ENCODE results near the gene RNU5D-1. TPM values are rescaled to one million over a fixed set of nuclear protein-coding genes. Genes with fewer than 3 reads are reported as not detected.

The RNU5D-1 gene
- total RNA-seq, 1 donor from 2014 or later, result not detected

- Histone ChIP-seq H3K36me3 (ENCODE audit: control insufficient read depth in 3 of 3, insufficient read depth in 3 of 3, low read length in 3 of 3) (no peaks in the 10 kb centered on the region), H3K27me3 (ENCODE audit: control insufficient read depth in 3 of 3, insufficient read depth in 3 of 3, low read length in 3 of 3) (no peaks in the 10 kb centered on the region), H3K9ac (ENCODE audit: low read depth in 1 of 3, low read length in 3 of 3) (no peak overlapping the region), H3K9me3 (ENCODE audit: control insufficient read depth in 3 of 3, low read length in 3 of 3) (no peaks in the 10 kb centered on the region), H3K4me1 (ENCODE audit: control insufficient read depth in 3 of 3, insufficient read depth in 3 of 3, low read length in 3 of 3) (no peaks in the 10 kb centered on the region), H3K4me3 (ENCODE audit: low read length in 3 of 3) (no peak overlapping the region), H3K27ac (ENCODE audit: low read depth, low read length) (no peak overlapping the region)
Observed at GRCh38 chr1:44693159-44693558, 37.8 kb downstream of the RNU5D-1 start.

- no peaks in the 10 kb centered on the region for H3K4me1 ChIP-seq (ENCODE audit: control insufficient read depth in 3 of 3, insufficient read depth in 3 of 3, low read length in 3 of 3)
- H3K4me3 ChIP-seq (ENCODE audit: low read length in 3 of 3), result no peak overlapping the region
- no peaks in the 10 kb centered on the region for H3K27me3 ChIP-seq (ENCODE audit: control insufficient read depth in 3 of 3, insufficient read depth in 3 of 3, low read length in 3 of 3)
- H3K36me3 ChIP-seq (ENCODE audit: control insufficient read depth in 3 of 3, insufficient read depth in 3 of 3, low read length in 3 of 3), result no peaks in the 10 kb centered on the region
- no peak overlapping the region for H3K27ac ChIP-seq (ENCODE audit: low read depth, low read length)
- no peak overlapping the region for H3K9ac ChIP-seq (ENCODE audit: low read depth in 1 of 3, low read length in 3 of 3)
- no peaks in the 10 kb centered on the region for H3K9me3 ChIP-seq (ENCODE audit: control insufficient read depth in 3 of 3, low read length in 3 of 3)
Observed at GRCh38 chr1:44689447-44689765, 41.6 kb downstream of the RNU5D-1 start.

DNA sequence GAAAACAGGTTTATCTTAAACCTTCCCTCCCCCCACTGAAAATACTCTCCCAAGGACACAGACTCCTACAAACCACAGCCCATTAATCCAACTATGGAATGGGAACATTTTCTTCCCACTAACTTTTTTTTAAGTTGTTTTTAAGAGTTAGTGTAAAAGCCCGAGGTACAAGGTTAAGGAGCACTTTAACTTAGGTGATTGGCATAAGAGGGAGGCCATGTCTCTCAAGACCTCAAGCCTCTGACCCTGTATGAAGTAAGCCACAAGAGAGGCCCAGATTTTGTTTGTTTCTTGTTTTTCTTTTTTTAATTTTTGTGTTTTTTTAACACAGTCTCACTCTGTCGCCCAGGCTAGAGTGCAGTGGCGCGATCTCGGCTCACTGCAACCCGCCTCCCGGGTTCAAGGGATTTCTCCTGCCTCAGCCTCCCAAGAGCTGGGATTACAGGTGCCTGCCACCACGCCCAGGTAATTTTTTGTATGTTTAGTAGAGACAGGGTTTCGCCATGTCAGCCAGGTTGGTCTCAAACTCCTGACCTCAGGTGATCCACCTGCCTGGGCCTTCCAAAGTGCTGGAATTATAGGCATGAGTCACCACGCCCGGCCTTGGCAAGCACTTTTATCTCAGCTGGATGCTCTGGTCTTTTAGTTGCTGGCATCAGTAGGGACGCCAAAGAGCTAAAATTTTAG lies 42.1 kb downstream of the RNU5D-1 start:
- no peaks in the 10 kb centered on the region for H3K9me3 ChIP-seq (ENCODE audit: control insufficient read depth in 3 of 3, low read length in 3 of 3)
- no peaks in the 10 kb centered on the region for H3K36me3 ChIP-seq (ENCODE audit: control insufficient read depth in 3 of 3, insufficient read depth in 3 of 3, low read length in 3 of 3)
- H3K9ac ChIP-seq (ENCODE audit: low read depth in 1 of 3, low read length in 3 of 3), result no peak overlapping the region
- no peaks in the 10 kb centered on the region for H3K4me1 ChIP-seq (ENCODE audit: control insufficient read depth in 3 of 3, insufficient read depth in 3 of 3, low read length in 3 of 3)
- H3K27ac ChIP-seq (ENCODE audit: low read depth, low read length), result no peak overlapping the region
- no peaks in the 10 kb centered on the region for H3K27me3 ChIP-seq (ENCODE audit: control insufficient read depth in 3 of 3, insufficient read depth in 3 of 3, low read length in 3 of 3)
- no peak overlapping the region for H3K4me3 ChIP-seq (ENCODE audit: low read length in 3 of 3)

GRCh38 chr1:44685881-44686280 lies 45.1 kb downstream of the RNU5D-1 start:
- Histone ChIP-seq H3K9me3 (ENCODE audit: control insufficient read depth in 3 of 3, low read length in 3 of 3) (no peaks in the 10 kb centered on the region), H3K4me3 (ENCODE audit: low read length in 3 of 3) (no peak overlapping the region), H3K4me1 (ENCODE audit: control insufficient read depth in 3 of 3, insufficient read depth in 3 of 3, low read length in 3 of 3) (no peaks in the 10 kb centered on the region), H3K27ac (ENCODE audit: low read depth, low read length) (no peak overlapping the region), H3K9ac (ENCODE audit: low read depth in 1 of 3, low read length in 3 of 3) (no peak overlapping the region), H3K36me3 (ENCODE audit: control insufficient read depth in 3 of 3, insufficient read depth in 3 of 3, low read length in 3 of 3) (no peaks in the 10 kb centered on the region), H3K27me3 (ENCODE audit: control insufficient read depth in 3 of 3, insufficient read depth in 3 of 3, low read length in 3 of 3) (no peaks in the 10 kb centered on the region)

DNA sequence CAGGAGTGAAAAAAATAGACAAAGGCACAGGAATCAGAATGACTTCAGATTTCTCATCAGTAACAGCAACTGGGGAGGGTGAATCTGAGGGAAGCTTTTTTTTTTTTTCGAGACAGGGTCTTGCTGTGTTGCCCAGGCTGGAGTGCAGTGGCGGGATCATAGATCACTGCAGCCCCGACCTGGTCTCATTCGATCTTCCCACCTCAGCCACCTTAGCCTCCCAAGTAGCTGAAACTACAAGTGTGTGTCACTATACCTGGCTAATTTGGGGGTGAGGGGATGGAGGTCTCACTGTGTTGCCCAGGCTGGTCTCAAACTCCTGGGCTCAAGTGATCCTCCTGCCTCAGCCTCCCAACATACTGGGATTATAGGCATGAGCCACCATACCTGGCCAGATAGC lies 45.8 kb downstream of the RNU5D-1 start:
- Histone ChIP-seq H3K9me3 (ENCODE audit: control insufficient read depth in 3 of 3, low read length in 3 of 3) (no peaks in the 10 kb centered on the region), H3K9ac (ENCODE audit: low read depth in 1 of 3, low read length in 3 of 3) (no peak overlapping the region), H3K4me3 (ENCODE audit: low read length in 3 of 3) (no peak overlapping the region), H3K27me3 (ENCODE audit: control insufficient read depth in 3 of 3, insufficient read depth in 3 of 3, low read length in 3 of 3) (no peaks in the 10 kb centered on the region), H3K36me3 (ENCODE audit: control insufficient read depth in 3 of 3, insufficient read depth in 3 of 3, low read length in 3 of 3) (no peaks in the 10 kb centered on the region), H3K27ac (ENCODE audit: low read depth, low read length) (no peak overlapping the region), H3K4me1 (ENCODE audit: control insufficient read depth in 3 of 3, insufficient read depth in 3 of 3, low read length in 3 of 3) (no peaks in the 10 kb centered on the region)

DNA sequence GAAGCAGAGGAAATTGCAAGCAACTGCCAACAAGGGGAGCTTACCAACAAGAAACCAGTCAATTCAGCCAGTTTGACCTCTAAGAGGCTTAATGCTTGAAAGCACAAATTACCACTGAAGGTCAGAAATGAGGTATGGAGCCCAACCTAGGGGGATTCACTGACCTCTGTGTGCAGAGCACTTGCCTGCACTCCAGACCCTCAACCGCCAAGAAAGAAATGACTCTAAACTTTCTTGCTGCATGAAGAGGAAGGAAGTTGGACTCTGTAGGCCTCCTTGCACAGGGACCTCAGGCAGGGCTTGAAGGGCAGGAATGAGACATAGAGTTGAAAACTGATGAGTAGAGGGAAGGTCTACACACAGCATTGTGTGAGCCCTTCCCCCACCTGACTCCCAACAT lies 46.4 kb downstream of the RNU5D-1 start:
- Histone ChIP-seq H3K4me3 (ENCODE audit: low read length in 3 of 3) (no peak overlapping the region), H3K9me3 (ENCODE audit: control insufficient read depth in 3 of 3, low read length in 3 of 3) (no peaks in the 10 kb centered on the region), H3K9ac (ENCODE audit: low read depth in 1 of 3, low read length in 3 of 3) (no peak overlapping the region), H3K27me3 (ENCODE audit: control insufficient read depth in 3 of 3, insufficient read depth in 3 of 3, low read length in 3 of 3) (no peaks in the 10 kb centered on the region), H3K4me1 (ENCODE audit: control insufficient read depth in 3 of 3, insufficient read depth in 3 of 3, low read length in 3 of 3) (no peaks in the 10 kb centered on the region), H3K36me3 (ENCODE audit: control insufficient read depth in 3 of 3, insufficient read depth in 3 of 3, low read length in 3 of 3) (no peaks in the 10 kb centered on the region), H3K27ac (ENCODE audit: low read depth, low read length) (no peak overlapping the region)

GRCh38 chr1:44682883-44683265 lies 48.1 kb downstream of the RNU5D-1 start:
- H3K36me3 ChIP-seq (ENCODE audit: control insufficient read depth in 3 of 3, insufficient read depth in 3 of 3, low read length in 3 of 3), result no peaks in the 10 kb centered on the region
- H3K4me3 ChIP-seq (ENCODE audit: low read length in 3 of 3), result no peak overlapping the region
- H3K27me3 ChIP-seq (ENCODE audit: control insufficient read depth in 3 of 3, insufficient read depth in 3 of 3, low read length in 3 of 3), result no peaks in the 10 kb centered on the region
- H3K9me3 ChIP-seq (ENCODE audit: control insufficient read depth in 3 of 3, low read length in 3 of 3), result no peaks in the 10 kb centered on the region
- H3K4me1 ChIP-seq (ENCODE audit: control insufficient read depth in 3 of 3, insufficient read depth in 3 of 3, low read length in 3 of 3), result peaks cover 0 to 9% (median 0%) of the 10 kb centered on the region in 3 donors
- no peak overlapping the region for H3K27ac ChIP-seq (ENCODE audit: low read depth, low read length)
- no peak overlapping the region for H3K9ac ChIP-seq (ENCODE audit: low read depth in 1 of 3, low read length in 3 of 3)

DNA sequence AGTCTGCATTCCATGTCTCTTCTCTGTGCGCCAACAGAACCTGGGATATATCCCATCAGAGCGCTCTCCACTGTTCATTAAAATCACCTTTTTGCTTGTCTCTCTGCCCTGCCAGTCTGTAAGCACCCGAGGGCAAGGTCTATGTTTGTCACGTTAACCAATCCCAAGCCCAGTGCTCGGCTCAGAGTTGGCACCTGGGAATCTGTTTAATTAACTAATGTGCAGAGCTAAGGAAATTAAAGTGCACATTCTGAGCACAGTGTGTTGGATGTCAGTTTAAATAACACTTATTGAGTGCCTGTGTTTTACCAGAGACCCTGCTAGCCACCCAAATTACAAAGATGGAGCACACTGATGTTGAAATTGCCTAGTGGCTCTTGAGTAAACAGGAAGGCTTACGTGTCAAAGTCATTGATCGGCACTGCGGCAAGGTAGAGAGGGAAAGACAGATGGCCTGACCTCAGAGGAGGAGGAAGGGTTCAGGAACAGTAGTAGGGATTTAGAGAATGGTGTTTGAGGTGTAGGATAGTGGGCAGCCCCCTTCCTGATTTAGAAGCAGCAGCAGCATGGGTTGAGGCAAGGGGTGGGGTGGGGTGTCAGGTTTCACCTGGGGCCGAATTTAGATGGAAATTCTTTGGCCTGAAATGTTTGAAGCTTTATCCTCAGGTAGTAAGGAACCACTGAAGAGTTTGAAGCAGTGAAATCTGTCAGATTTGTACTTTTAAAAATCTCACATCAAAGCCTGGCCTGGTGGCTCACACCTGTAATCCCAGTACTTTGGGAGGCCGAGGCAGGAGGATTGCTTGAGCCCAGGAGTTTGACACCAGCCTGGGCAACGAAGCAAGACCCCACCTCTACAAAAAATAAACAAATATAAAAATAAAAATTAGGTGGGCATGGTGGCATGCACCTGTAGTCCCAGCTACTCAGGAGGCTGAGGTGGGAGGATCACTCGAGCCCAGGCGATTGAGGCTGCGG lies 48.8 kb downstream of the RNU5D-1 start:
- Histone ChIP-seq H3K9me3 (ENCODE audit: control insufficient read depth in 3 of 3, low read length in 3 of 3) (no peaks in the 10 kb centered on the region), H3K27me3 (ENCODE audit: control insufficient read depth in 3 of 3, insufficient read depth in 3 of 3, low read length in 3 of 3) (no peaks in the 10 kb centered on the region), H3K4me1 (ENCODE audit: control insufficient read depth in 3 of 3, insufficient read depth in 3 of 3, low read length in 3 of 3) (peaks cover 2 to 16% (median 3%) of the 10 kb centered on the region in 3 donors), H3K36me3 (ENCODE audit: control insufficient read depth in 3 of 3, insufficient read depth in 3 of 3, low read length in 3 of 3) (no peaks in the 10 kb centered on the region), H3K27ac (ENCODE audit: low read depth, low read length) (no peak overlapping the region), H3K9ac (ENCODE audit: low read depth in 1 of 3, low read length in 3 of 3) (no peak overlapping the region), H3K4me3 (ENCODE audit: low read length in 3 of 3) (no peak overlapping the region)
